Measurements from ENCODE around the gene RABGGTB.
"Not testable (repeated sequence)": the region's sequence is repeated elsewhere in the genome, so short reads cannot be mapped to it uniquely, and the experiment has no call there.

The RABGGTB gene

GRCh38 chr1:75785983-75786853 is at the start of gene RABGGTB:
Gene RABGGTB (plus strand): TSS chr1:75786256. CDS start chr1:75786272, 16 bp downstream.
- DNase-seq = peak; percentile 93

- no peak for DNase-seq
Observed at GRCh38 chr1:75742047-75742625, 43.9 kb upstream of the RABGGTB start.

- DNase-seq = no peak
Observed at GRCh38 chr1:75745276-75745675, 40.8 kb upstream of the RABGGTB start.

- DNase-seq = not testable (repeated sequence)
Observed at GRCh38 chr1:75757210-75757609, 28.8 kb upstream of the RABGGTB start.

GRCh38 chr1:75758543-75758942 is 27.5 kb upstream of the RABGGTB start:
- not testable (repeated sequence) for DNase-seq

GRCh38 chr1:75764057-75764655 is 21.9 kb upstream of the RABGGTB start:
- DNase-seq = no peak

GRCh38 chr1:75765697-75766355 is 20.2 kb upstream of the RABGGTB start:
- no peak for DNase-seq

GRCh38 chr1:75768016-75768415 is 18.0 kb upstream of the RABGGTB start:
- DNase-seq = no peak

- DNase-seq = no peak
Observed at GRCh38 chr1:75770761-75771160, 15.3 kb upstream of the RABGGTB start.

GRCh38 chr1:75771978-75772377 is 14.1 kb upstream of the RABGGTB start:
- DNase-seq = no peak

GRCh38 chr1:75777812-75778211 is 8.2 kb upstream of the RABGGTB start:
- not testable (repeated sequence) for DNase-seq

- DNase-seq = not testable (repeated sequence)
Observed at GRCh38 chr1:75778694-75779093, 7.4 kb upstream of the RABGGTB start.

GRCh38 chr1:75780183-75780582 is 5.9 kb upstream of the RABGGTB start:
- not testable (repeated sequence) for DNase-seq

GRCh38 chr1:75783920-75784319 is 2.1 kb upstream of the RABGGTB start:
- not testable (repeated sequence) for DNase-seq

GRCh38 chr1:75785320-75785982 is 605 bp upstream of the RABGGTB start:
- DNase-seq = no peak

GRCh38 chr1:75786901-75787493 is 941 bp downstream of the RABGGTB start:
- DNase-seq = no peak

GRCh38 chr1:75787524-75787923 is 1.5 kb downstream of the RABGGTB start:
- DNase-seq = no peak

- DNase-seq = no peak
Observed at GRCh38 chr1:75789988-75790387, 3.9 kb downstream of the RABGGTB start.

- DNase-seq = no peak
Observed at GRCh38 chr1:75791022-75791421, 5.0 kb downstream of the RABGGTB start.

GRCh38 chr1:75792091-75792490 is 6.0 kb downstream of the RABGGTB start:
- DNase-seq = no peak

GRCh38 chr1:75794382-75794781 is 8.3 kb downstream of the RABGGTB start:
- no peak for DNase-seq

- DNase-seq = no peak
Observed at GRCh38 chr1:75795703-75796193, 9.7 kb downstream of the RABGGTB start.

Measured in NCI-H1092 treated with DMSO at 0.1 percent for 48 hours (cell line).